ENCODE results near the gene FAM241B.

Gene FAM241B

DNA sequence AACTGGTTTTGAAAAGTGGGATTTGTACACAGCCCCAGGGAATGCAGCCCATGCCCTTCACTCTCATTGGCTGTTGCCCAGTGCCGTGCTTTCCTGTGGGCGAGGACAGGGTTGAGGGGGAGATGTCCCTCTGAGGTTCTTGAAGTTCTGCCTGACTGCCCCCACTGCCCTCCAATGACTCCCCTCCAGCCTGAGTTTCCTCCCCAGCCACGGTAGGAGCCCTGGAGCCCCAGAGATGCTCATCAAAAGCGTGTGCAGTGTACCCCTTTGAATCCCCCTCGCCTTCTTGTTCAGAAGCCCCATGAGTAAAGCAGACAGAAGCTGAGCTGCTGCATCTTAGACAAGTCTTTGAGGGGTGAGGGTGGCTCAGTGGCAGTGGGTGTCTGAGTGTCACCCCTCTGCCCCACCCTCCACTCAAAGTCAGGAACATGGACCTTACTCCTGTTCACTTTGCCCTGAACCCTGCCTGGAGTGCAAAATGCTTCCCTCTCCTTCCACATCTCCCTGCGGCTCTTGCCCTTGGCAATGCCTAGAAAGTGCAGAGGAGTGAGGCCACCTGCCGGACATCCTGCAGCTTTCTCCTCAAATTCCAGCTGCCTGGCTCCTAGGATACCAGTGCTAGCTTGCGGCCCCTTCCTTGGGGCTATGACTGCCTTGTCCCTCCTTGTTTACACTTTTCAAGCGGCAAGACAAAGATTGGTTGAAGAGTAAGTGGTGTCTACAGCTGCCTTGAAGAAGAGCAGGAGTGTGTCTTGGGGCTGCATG lies 19.9 kb downstream of the FAM241B start:
- no peak for DNase-seq

DNA sequence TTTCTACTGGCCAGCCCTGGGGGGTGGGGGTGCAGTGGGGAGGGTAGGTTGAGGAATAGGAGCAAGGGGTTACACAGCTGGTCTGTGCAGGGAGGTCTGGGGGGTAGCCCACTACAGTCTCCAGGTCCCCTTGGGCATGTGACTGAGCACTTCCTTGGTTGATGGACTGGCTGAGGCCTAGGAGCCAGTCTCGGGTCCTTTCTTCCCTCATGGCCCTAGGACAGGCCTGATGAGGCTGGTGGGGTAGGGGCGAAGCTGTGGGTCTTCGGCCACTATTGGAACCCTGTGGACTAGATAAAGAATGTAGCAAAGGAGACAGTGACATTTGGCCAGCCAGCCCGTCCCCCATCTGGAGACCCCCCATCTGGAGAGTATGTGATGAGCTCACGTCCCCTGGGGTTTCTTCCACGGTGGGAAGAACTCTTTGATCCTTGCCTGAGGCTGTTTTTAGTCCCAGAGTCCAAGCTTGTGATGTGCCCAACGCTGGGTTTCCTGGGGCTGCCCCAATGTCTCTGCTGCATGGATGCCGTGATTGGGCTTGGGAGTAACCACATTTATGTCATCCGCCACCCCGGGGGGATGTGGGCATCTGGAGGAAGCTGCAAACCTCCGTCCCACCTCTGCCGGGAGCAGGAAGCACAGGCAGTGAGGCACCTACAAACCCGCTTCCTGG lies 20.7 kb downstream of the FAM241B start:
- DNase-seq: no peak

DNA sequence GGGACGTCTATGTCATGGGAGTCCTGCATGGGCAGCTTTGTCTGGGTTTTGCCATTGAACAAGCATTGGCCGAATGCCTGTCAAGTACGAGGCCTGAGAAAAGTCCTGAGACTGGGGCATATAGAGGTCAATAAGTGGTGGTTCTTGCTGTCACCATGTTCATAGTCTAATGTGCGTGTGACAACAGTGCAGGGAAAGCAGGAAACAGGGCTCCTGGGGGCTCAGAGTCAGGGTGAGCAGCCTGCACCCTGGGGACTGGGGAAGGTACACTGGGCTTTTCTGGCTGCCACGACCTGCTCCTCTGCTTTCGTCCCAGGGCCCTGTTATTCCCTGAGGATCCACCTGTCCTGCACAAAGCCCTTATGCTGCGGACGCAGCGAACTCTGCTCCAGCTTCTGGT lies 21.3 kb downstream of the FAM241B start:
- no peak for DNase-seq

DNA sequence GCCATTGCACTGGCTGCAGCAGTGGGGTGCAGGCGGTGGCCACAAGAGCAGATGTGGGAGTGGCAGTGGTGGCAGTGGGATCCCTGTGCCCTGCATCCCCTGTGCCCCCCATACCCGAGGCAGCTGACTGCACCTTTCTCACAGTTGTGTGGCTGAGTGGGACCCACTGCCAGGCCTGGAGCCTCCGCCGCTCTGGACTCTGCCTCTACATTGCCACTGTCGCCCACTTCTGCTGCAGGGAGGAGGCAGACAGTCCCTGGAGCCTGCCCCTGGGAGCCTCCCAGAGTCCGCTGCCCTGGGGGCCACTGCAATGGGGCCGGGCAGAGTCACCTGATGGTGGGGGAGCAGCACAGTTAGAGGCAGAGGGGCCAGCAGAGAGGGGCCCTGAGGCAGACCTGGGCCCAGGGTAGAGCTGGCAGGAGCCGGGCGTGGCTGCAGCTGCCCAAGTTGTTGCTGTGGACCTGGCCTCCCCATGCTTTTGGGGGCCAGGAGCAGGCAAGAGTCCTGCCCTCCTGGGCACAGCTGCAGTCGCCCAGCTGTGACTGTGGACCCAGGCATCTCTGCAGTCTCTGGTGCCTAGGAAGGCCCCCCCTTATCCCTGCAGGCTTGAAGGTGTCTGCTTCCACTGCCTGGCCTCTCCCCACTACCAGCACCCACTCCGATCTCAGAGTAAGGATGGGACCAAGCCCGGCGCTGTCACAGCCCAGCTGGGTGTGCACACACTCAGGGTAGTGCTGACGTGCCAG lies 22.2 kb downstream of the FAM241B start:
- DNase-seq: no peak

DNA sequence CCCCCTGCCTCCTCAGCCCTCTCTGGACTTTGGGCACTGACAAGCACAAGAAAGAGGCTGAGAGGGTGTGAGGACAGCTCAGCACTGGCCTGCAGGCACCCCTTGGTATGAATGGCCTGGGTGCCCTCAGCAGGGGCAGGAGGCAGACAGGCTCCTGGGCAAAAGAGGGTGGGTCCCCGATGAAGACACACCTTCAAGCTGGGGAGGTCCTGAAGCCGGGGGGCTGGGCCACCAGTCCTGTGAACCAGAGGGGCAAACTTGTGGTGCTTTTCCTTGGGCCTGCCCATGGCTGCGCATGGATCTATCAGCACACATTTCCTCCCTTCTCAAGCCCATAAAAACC lies 22.8 kb downstream of the FAM241B start:
- no peak for DNase-seq

DNA sequence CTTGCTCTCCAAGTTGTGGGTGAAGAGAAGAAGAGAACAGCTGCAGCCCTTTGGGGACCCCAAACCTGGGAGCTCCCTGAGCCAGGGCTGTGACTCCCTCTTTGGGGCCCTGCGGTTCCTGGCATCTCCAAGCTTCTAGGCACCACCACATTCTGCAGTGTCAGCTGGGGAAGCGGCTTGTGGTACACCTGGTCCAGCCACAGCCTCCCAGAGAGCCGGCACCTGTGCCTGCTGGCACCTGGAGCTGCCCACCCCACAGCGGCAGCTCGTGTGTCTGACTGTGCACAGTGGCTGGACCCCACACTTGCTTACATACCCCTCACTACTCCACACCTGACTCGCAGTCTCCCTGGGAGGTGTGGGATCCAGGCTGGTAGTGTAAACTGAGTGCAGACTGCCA lies 23.5 kb downstream of the FAM241B start:
- no peak for DNase-seq

DNA sequence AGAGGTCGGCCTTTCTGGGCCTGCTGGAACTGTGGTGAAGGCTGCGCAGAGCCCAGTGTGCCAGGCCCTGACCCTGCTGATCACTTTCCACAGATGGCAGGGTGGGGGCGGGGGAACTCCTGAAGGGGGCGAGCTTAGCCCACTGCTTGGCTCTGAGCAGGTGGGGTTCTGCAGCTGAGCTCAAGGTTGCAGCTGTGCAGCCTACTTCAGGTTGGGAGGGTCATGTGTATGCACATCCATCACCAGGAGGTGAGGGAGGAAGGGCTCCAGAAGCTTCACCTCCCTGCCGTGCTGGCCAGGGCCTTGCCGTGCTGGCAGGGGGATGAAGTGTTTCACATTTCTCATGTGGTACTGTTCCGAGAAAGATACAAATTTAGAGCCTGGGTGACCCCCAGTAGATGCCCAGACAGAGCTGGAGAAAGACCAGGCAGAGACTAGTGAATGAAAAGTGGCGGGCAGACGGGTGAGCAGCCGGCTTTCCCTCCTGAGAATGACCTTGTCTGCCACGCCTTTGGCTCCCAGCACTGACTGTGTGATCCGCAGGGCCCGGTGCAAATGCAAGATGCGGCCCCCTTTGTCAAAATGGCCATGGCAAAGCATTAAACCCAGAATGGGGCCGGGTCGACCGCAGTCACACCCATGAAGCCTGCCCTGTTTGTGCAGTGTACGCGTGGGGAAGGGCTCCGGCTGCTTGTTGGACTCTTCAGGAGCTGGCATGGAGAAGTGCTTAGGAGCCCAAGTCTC lies 25.2 kb downstream of the FAM241B start:
- DNase-seq: no peak

DNA sequence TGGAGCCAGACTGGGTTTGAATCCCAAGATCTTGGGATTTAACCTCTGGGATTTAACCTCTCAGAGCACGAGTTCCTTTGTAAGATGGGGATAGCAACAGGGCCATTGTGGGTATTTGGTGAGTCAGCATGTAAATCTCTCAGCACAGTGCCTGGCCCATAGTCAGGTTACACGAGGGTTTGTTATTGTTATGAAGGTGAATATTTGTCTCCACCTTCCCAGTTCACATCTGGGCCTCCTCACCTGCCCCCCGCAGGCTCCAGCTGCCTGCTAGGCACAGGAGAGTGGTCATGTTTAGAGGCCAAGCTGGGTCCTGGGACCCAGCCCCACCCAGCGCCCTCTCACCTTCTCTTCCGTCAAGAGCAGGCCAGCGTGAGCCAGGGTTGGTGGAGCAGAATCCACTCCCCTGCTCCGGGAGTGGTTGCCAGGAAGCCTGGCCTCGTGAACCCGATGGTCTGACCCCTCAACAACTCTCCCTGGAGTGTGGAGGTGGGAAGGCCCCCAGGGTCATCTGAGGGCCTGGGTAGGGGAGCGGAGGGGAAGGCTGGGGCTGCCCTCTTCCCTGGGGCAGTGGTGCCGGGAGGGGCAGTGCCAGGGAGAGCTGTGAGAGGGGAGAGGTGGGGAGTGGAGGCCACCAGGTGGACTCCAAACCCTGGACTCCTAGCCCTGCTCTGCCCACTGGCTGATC lies 26.0 kb downstream of the FAM241B start:
- no peak for DNase-seq

DNA sequence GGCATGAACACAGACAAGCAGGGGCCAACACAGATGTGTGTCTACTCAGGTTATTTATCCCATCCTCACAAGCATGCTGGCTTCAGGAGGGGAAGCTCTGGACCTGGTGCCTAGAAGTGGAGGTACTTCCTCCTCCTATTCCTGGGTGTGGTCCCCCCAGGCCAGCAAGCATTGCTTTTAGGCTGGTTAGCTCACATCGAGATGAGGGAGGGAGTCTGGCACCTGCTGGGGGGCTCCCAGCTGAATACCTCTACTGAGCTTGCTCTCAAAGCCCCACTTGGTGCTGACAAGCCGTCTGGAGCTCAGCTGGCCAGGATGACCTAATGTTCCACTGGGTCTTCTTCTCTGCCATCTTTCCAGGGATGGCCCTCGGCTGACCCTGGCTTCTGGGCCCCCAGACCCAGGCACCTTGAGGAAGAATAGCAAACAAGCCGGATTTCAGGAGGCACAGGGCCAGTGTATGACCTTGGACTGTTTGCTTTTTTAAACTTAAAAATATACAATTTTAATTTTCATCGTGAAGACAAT lies 26.8 kb downstream of the FAM241B start:
- DNase-seq: no peak

DNA sequence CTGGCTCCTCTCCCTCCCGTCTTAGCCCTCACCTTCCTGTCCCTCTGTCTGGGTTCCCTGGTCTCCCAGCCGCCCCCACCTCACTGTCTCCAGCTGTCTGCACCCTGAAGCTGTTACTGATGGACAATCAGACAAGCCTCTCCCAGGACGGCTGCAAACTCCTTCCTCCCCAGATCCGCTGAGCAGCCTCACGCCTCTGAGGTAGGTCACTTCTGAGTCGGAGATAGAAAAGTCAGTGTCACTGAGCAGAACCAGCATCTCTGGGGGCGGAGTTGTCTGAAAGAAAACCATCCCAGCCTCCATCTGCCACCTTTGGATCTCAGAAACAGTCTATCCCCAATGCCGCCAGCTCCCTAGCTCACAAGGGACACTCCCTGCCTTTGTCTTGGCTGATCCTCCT lies 27.4 kb downstream of the FAM241B start:
- DNase-seq: no peak

DNA sequence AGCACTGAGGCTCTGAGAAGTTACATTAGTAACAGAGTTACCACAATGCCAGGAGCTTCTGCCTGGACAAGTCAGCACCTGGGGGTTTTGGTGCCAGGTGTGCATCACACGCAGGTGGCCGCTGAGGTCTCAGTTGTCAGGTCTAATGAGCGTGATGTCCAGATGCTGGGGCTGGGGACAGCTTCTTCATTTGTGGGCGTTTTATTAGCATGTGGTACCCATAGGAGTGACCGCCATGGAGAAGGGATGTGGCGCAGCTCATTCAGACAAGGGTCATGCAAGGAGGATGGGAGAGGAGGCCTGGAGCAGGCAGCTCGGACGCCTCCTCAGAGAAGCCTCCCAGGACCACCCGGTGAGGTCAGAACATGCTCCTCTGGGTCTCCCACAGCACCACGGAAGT lies 27.8 kb downstream of the FAM241B start:
- DNase-seq: no peak

DNA sequence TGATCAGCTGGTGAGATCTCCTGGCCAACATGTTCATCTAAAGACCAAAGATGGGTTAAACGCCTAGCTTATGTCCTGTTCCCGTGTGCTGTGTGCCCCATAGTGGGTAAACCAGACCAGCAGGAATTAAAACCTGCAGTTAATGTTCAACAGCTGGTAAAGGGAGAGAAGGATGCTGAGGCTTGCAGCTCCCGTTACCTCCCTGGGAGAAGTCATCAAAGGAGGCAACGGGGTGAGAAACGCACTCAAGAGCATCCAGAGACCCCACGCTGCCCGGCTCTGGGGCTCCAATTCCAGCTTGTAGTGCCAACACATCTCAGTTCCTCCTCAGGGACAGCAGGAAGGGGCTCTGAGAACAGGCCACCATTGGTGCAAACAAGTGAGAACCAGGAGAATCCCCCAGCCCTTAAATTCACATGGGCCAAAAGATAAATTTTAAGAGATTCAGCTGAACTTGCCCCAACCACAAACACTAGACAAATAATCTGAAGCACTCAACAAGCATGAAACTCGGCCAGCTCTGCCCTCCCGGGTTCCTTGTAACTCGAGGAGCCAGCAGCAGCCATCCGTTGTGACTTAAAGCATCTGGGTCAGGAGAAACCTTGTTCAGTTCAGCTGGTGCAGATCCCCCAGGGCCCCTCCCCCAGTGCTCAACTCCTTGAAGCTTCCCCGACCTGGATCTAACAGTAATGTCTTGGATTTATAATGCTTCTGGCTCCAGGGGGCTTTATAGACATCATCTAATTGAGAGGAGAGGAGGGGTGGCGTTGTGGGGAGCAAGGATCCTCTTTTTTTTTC lies 29.4 kb downstream of the FAM241B start:
- DNase-seq: no peak

DNA sequence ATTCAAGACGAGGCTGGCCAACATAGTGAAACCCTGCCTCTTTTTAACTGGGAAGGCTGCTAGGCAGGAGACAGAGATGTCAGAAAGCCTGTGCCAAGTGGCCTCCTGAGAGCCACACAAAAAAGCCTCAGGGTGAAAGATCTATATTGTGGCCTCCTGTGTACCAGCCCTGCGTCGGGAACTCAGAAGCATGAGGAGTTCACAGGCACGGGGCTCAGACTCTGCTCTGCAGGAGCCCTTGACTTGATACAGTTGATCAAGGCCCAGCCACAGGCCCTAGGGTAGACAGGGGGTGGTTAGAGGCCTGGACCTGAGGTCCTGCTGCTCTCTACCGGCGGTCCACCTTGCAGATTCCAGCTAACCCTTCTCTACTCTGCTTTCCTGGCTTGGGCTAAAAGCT lies 30.2 kb downstream of the FAM241B start:
- no peak for DNase-seq

DNA sequence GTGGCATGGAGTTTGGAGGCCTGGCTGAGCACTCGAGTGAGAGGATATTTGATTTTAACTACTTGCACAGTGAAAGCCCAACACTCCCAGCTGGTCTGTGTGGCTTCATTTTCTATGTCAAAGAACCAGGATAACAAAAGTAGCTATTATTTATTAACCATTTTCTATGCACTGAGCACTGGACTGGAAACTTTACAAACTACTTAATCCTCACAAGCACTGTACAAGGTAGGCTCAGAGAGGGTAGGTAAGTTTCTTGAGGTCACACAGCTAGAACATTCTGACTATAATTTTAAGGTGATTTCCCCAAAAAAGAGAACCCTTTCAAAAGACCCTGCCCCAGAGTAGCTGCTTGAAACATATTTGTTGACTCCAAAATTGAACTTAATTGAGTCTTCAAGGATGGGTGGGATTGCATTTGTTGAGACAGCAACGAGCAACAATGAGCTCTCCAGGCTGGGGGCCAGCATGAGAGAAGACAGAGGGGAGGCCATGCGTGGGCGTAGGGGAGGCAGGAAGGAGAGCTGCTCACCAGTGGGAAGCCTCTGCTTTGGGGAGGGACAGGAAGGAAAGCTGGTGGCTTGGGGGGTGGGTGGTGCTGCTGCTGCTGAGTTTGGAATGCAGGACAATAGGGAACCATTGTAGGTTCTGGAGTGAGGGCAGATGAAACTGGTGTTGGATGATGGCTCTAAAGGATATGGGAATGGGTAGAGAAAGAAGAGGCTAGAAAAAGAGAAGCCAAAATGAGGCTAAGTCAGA lies 31.5 kb downstream of the FAM241B start:
- no peak for DNase-seq

DNA sequence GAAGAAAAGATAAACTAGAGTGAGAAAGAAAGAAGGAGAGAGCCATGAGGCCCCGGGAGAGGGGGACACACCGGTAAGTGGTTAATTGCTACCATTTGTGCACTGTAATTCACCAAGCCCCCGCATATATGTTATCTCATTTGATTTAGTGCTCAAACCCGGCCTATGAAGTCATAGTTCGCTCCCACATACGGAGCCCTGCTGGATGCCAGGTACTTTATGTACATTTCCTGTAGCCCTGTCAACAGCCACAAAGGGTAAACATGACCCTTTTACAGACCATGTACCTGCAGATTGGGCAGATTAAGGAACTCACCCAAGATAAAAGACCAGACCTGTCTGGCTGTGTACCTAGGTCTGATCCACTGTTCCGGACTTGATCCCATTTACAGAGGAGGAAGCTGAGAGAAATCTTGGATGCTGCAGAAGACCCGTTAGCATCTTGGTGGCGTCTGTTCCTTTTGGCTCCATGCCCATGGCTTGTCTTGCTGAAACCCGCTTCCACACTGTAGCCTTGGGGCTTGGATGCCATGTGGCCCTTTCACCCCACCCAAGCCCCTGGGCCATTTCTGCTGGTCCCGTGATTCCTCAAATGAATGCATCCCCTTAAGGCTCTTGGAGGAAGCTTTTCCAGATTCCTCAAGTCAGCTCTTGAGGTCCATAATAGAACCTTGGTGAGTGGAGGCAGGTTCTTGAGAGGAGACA lies 32.3 kb downstream of the FAM241B start:
- DNase-seq: no peak

DNA sequence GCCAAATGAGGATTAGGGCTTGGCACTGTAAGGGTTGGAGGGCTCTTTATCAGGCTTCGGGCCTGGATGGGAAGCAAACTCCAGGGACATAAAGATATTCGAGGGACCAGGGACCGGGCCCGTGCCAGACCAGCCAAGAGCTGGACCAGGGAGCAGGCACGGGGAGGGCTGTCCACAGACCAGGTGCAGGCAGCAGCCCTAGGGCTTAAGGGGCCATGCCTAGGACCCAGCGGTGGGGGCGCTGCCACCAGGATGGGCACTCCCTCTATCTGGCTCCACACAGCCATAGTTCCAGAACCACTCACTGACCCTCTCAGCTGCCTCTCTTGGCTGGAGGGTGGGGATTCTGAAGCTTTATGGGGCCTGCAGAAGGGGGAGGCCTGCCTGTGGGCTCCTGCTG lies 32.9 kb downstream of the FAM241B start:
- no peak for DNase-seq

DNA sequence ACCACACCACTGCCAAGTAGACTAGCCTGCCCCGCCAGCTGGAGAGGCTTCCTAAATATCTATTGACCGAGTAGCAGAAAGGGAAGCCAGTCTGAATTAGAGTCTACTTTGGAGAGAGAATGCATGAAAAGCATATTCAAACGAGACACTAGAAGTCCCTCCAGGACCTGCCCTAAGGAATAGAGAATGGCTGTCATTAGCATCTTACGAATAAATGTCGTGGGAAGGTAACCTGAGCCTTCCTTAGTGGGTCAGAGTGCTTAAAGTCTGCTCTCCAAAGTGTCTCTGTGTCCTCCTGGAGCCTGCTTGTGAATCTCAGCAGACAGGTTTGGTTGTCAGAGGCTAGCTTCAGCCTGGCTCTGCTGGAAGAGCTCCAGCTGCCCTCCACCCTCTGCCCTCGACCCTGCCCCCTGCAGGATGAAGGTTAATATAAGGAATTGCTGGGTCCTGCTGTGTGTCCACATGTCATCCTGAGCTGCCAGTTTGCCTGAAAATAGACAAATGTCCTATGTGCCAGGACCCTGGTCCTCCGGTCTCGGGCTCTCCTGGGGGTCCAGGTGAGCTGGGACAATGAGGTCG lies 33.4 kb downstream of the FAM241B start:
- DNase-seq: no peak

DNA sequence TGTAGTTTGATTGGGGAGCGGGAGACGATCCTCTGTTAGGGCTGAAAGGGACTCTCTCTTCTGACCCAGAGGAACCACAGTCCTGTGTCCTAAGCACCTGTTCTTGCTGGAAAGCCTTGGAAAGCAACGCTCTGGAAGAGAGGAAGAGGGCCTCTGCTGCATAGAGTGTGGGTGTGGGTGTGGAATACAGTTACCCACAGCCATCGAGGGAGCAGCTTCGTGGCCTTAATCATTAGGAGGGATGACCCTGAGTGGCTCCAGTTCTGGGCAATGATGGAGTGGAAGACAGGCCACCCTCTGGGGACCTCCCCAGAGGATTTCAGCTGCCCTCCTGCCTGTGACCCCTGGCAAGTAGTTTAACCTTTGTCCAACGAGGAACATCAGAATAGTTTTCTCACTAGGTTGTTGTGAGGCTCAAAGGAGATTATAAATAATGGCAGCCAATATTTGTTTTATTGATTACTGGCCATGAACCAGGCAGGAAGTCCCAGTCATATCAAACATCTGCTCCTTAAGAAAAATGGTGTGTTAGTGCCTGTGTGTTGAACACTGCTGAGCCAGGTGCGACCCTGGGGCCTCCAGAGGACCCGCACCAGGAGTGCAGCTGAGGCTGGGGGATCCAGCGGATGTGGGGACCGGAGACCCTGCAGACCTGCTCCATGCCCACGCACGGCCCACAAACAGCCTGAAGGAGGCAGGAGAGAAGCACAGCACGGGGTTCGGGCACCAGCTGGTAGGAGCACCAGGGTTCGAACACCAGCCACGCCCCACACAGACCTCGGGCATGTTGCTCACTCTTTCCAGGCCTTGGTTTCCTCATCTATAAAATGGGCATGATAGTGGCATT lies 35.6 kb downstream of the FAM241B start:
- no peak for DNase-seq

DNA sequence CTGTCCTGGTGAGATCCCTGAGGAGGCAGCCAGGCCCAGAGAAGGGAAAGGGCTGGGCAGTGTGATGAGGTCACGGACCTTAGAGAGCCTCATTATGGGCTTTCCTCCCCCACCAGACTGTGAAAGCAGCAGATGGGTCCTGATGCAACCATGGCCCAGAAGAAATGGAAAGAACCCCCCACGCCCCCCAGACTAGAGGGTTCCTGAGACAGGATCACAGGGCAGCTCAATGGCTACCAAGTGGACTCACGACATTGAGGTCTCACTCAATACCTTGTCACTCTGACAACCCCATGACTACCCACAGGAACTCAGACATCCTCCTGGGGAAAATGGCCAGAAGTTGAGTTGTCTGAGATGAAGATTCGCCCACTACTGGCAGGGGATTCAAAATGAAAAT lies 36.7 kb downstream of the FAM241B start:
- DNase-seq: no peak
